HEK293 (cell line): ENCODE measurements around the gene FSIP1.

Experiments
- CTCF ChIA-PET: fragments of 350-600 bp; formaldehyde crosslinking; extraction: SDS; loops from one replicate; lab custom pipeline; 2021; ENCODE audit warnings: antibody characterized with exemption; lab: Yijun Ruan, JAX
- POLR2A ChIA-PET: fragments of 300-600 bp; formaldehyde crosslinking; extraction: SDS; loops from one replicate; lab custom pipeline; 2020; ENCODE audit warnings: antibody characterized with exemption, inconsistent platforms; lab: Yijun Ruan, JAX
- H3K27ac ChIP-seq: fragments of 200-500 bp; sonication (Bioruptor generic); 2 replicates; pipeline ENCODE4 v1.5.1; 2014; ENCODE audit warnings: low read depth, low read length, control low read depth, inconsistent platforms; ENCODE audit errors: extremely low read depth
- H3K36me3 ChIP-seq, 2 experiments: fragments of 200-500 bp in 1 of 2; sonication (Bioruptor generic) in 1 of 2; 1 replicate in 1 of 2; 2 replicates in 1 of 2; pipeline ENCODE4 v1.5.1; 2014 to 2017; ENCODE audit warnings: inconsistent platforms in 2 of 2, low read length in 2 of 2; ENCODE audit not compliant: control insufficient read depth in 2 of 2, insufficient read depth in 1 of 2
- H3K4me1 ChIP-seq: fragments of 200-500 bp; sonication (Bioruptor generic); 2 replicates; pipeline ENCODE4 v1.5.1; 2014; ENCODE audit warnings: mild to moderate bottlenecking, low read length, inconsistent platforms; ENCODE audit not compliant: control insufficient read depth, insufficient read depth
- H3K4me3 ChIP-seq: 2 replicates; pipeline ENCODE4 v1.5.1; 2011; ENCODE audit warnings: low read depth, mild to moderate bottlenecking, control low read depth, low read length, moderate library complexity
- H3K9me3 ChIP-seq: fragments of 200-500 bp; sonication (Bioruptor generic); 2 replicates; pipeline ENCODE4 v1.5.1; 2014; ENCODE audit warnings: low read depth, low read length, inconsistent platforms; ENCODE audit not compliant: control insufficient read depth, insufficient read depth
- AEBP2 ChIP-seq: fragments of 450-650 bp; formaldehyde crosslinking; IDR thresholded peaks from 2 replicates; pipeline ENCODE4 v1.5.1; 2016; ENCODE audit warnings: missing biosample characterization, missing genetic modification characterization, borderline replicate concordance
- ELK4 ChIP-seq: IDR thresholded peaks from 2 replicates; pipeline ENCODE4 v1.6.1; 2011; ENCODE audit warnings: mild to moderate bottlenecking, low read depth, low read length, borderline replicate concordance
- GFI1B ChIP-seq: fragments of 450-650 bp; formaldehyde crosslinking; IDR thresholded peaks from 2 replicates; pipeline ENCODE4 v1.5.1; 2016; ENCODE audit warnings: missing biosample characterization, missing genetic modification characterization
- KLF16 ChIP-seq: fragments of 450-650 bp; formaldehyde crosslinking; IDR thresholded peaks from 2 replicates; pipeline ENCODE4 v1.5.1; 2017; ENCODE audit warnings: missing biosample characterization, missing genetic modification characterization
- MEIS1 ChIP-seq: sonication (generic); formaldehyde crosslinking; IDR thresholded peaks from 2 replicates; pipeline ENCODE4 v1.8.1; 2022; ENCODE audit warnings: missing genetic modification reagents, mild to moderate bottlenecking, borderline replicate concordance
- PRDM1 ChIP-seq: fragments of 450-650 bp; formaldehyde crosslinking; IDR thresholded peaks from 2 replicates; pipeline ENCODE4; 2016; ENCODE audit warnings: missing biosample characterization, missing genetic modification characterization
- ZBTB11 ChIP-seq: fragments of 450-650 bp; formaldehyde crosslinking; conservative IDR thresholded peaks from 2 replicates; pipeline ENCODE4 v1.5.1; 2016; ENCODE audit warnings: low read depth, missing biosample characterization, missing genetic modification characterization
- ZBTB26 ChIP-seq: fragments of 450-650 bp; formaldehyde crosslinking; optimal IDR thresholded peaks from 2 replicates; pipeline ENCODE3; 2016; ENCODE audit warnings: missing biosample characterization, mild to moderate bottlenecking, missing genetic modification characterization
- ZBTB8A ChIP-seq: fragments of 450-650 bp; formaldehyde crosslinking; IDR thresholded peaks from 2 replicates; pipeline ENCODE4 v1.5.1; 2016; ENCODE audit warnings: missing biosample characterization, missing genetic modification characterization
- ZNF114 ChIP-seq: fragments of 450-650 bp; formaldehyde crosslinking; IDR thresholded peaks from 2 replicates; pipeline ENCODE4 v1.5.0; 2017; ENCODE audit warnings: missing biosample characterization, missing genetic modification characterization
- ZNF138 ChIP-seq: fragments of 450-650 bp; formaldehyde crosslinking; IDR thresholded peaks from 2 replicates; pipeline ENCODE4 v1.5.1; 2016; ENCODE audit warnings: missing biosample characterization, missing genetic modification characterization, borderline replicate concordance
- ZNF311 ChIP-seq: fragments of 450-650 bp; formaldehyde crosslinking; IDR thresholded peaks from 2 replicates; pipeline ENCODE4 v1.5.1; 2017; ENCODE audit warnings: missing biosample characterization, missing genetic modification characterization, borderline replicate concordance
- ZNF362 ChIP-seq: fragments of 450-650 bp; formaldehyde crosslinking; IDR thresholded peaks from 2 replicates; pipeline ENCODE4 v1.5.1; 2016; ENCODE audit warnings: missing biosample characterization, missing genetic modification characterization
- ZNF426 ChIP-seq: fragments of 450-650 bp; formaldehyde crosslinking; IDR thresholded peaks from 2 replicates; pipeline ENCODE4 v1.5.1; 2017; ENCODE audit warnings: missing biosample characterization, missing genetic modification characterization, mild to moderate bottlenecking, inconsistent platforms, moderate library complexity
- ZNF433 ChIP-seq: fragments of 450-650 bp; formaldehyde crosslinking; IDR thresholded peaks from 2 replicates; pipeline ENCODE4 v1.5.1; 2016; ENCODE audit warnings: missing biosample characterization, missing genetic modification characterization, low read depth
- ZNF521 ChIP-seq: fragments of 450-650 bp; formaldehyde crosslinking; IDR thresholded peaks from 2 replicates; pipeline ENCODE4 v1.5.1; 2017; ENCODE audit warnings: missing biosample characterization, mild to moderate bottlenecking, missing genetic modification characterization
- ZNF560 ChIP-seq: fragments of 450-650 bp; formaldehyde crosslinking; IDR thresholded peaks from 2 replicates; pipeline ENCODE4 v1.5.1; 2017; ENCODE audit warnings: missing biosample characterization, missing genetic modification characterization, borderline replicate concordance
- ZNF626 ChIP-seq: fragments of 450-650 bp; sonication (Bioruptor Pico); formaldehyde crosslinking; IDR thresholded peaks from 2 replicates; pipeline ENCODE4 v1.5.1; 2018; ENCODE audit warnings: missing biosample characterization, missing genetic modification characterization, inconsistent platforms
- ZNF785 ChIP-seq: fragments of 450-650 bp; formaldehyde crosslinking; IDR thresholded peaks from 2 replicates; pipeline ENCODE4 v1.5.1; 2016; ENCODE audit warnings: missing biosample characterization, missing genetic modification characterization

Gene FSIP1

GRCh38 chr15:39591141-39591895, 191.3 kb downstream of the FSIP1 start (continued):
- TF ChIP-seq ZNF138 (tag by site-specific recombination) (no peak), ZNF426 (tag by site-specific recombination) (no peak)

GRCh38 chr15:39589815-39590644, 192.6 kb downstream of the FSIP1 start:
- no peaks in the 10 kb centered on the region for H3K4me1 ChIP-seq
- TF ChIP-seq ZNF560 (tag by site-specific recombination) = no peak
- no peak for TF ChIP-seq ZNF521 (tag by site-specific recombination)
- TF ChIP-seq ELK4 = no peak
- TF ChIP-seq ZNF362 (tag by site-specific recombination) = no peak
- no peak for TF ChIP-seq GFI1B (tag by site-specific recombination)
- TF ChIP-seq KLF16 (tag by site-specific recombination) = no peak
- TF ChIP-seq MEIS1 (CRISPR knock-in tag) = no peak
- TF ChIP-seq ZNF114 (tag by site-specific recombination) = no peak
- no peak for TF ChIP-seq ZNF785
- TF ChIP-seq ZBTB26 = no peak
- no peak for TF ChIP-seq ZNF433 (tag by site-specific recombination)
- H3K4me3 ChIP-seq = no peak overlapping the region
- ChIA-PET POLR2A (no interaction called here), CTCF (interaction anchor here (0.6 kb wide), 1 partner anchor 139 kb away, joined by 3 read pairs; no protein-coding TSS in a partner anchor)
- peaks cover 0 to 40% of the 10 kb centered on the region in 2 experiments; a peak in 1 of 3 replicates for H3K36me3 ChIP-seq
- no peak overlapping the region for H3K27ac ChIP-seq
- no peaks in the 10 kb centered on the region for H3K9me3 ChIP-seq

GRCh38 chr15:39589193-39589814, 193.3 kb downstream of the FSIP1 start:
- Histone ChIP-seq H3K4me1 (no peaks in the 10 kb centered on the region), H3K9me3 (no peaks in the 10 kb centered on the region), H3K27ac (no peak overlapping the region), H3K4me3 (no peak overlapping the region), H3K36me3 (peaks cover 0 to 38% of the 10 kb centered on the region in 2 experiments; a peak in 1 of 3 replicates)
- TF ChIP-seq ZBTB8A (tag by site-specific recombination) (no peak), ZNF626 (tag by site-specific recombination) (no peak), ZNF311 (tag by site-specific recombination) (no peak), PRDM1 (tag by site-specific recombination) (no peak), AEBP2 (tag by site-specific recombination) (no peak), ZBTB11 (no peak)
- CTCF ChIA-PET = no interaction called here
- POLR2A ChIA-PET = no interaction called here
